Right lung (tissue), 5 donors: ENCODE measurements around the gene NID2. TPM values are rescaled to one million over a fixed set of nuclear protein-coding genes. Genes with fewer than 3 reads are reported as not detected.
A peak's percentile ranks its signal among the peaks of the same experiment; 100 is the strongest.

Experiments
- DNase-seq, 2 donors: peaks; one replicate each; pipeline ENCODE4 v3.0.0-alpha.2; 2013
- polyA plus RNA-seq, 5 donors: library from polyadenylated mRNA; unstranded; fragments of 120-200 nt; gene quantifications; one replicate each; pipeline versions ENCODE4 v1.2.1 to v1.2.3, GENCODE V29; 2013; ENCODE audit warnings: inconsistent platforms in 1 of 5, low replicate concordance in 1 of 5; ENCODE audit not compliant: insufficient read length in 5 of 5, insufficient read depth in 1 of 5

NID2 gene
- polyA plus RNA-seq, 5 donors, result 191 to 560 (median 234) TPM

- no peak for DNase-seq
These were observed 14.0 kb upstream of the NID2 start for GRCh38 chr14:52082903-52083302.

GRCh38 chr14:52081964-52082363, 13.1 kb upstream of the NID2 start:
- no peak for DNase-seq

- DNase-seq, result no peak
These were observed 12.2 kb upstream of the NID2 start for GRCh38 chr14:52080808-52081755.

- DNase-seq, result no peak
These were observed 11.4 kb upstream of the NID2 start for GRCh38 chr14:52080158-52080800.

- no peak for DNase-seq
These were observed 10.5 kb upstream of the NID2 start for GRCh38 chr14:52079239-52079959.

- no peak for DNase-seq
These were observed 9.9 kb upstream of the NID2 start for GRCh38 chr14:52078721-52079120.

- DNase-seq, result no peak
These were observed 9.3 kb upstream of the NID2 start for GRCh38 chr14:52078095-52078531.

- DNase-seq, result no peak
These were observed 8.6 kb upstream of the NID2 start for GRCh38 chr14:52077256-52077979.

GRCh38 chr14:52076334-52076733, 7.5 kb upstream of the NID2 start:
- DNase-seq, result peak in 1 of 2 donors; percentile 32

- DNase-seq, result no peak
These were observed 6.5 kb upstream of the NID2 start for GRCh38 chr14:52075371-52075770.

- DNase-seq, result no peak
These were observed 4.4 kb upstream of the NID2 start for GRCh38 chr14:52073251-52073650.

- DNase-seq, result no peak
These were observed 3.5 kb upstream of the NID2 start for GRCh38 chr14:52072266-52072780.

- DNase-seq, result peak in 1 of 2 donors; percentile 29
These were observed 2.8 kb upstream of the NID2 start for GRCh38 chr14:52071675-52072074.

GRCh38 chr14:52070051-52070431, 1.2 kb upstream of the NID2 start:
- DNase-seq, result no peak

GRCh38 chr14:52069307-52070050, 620 bp upstream of the NID2 start:
- no peak for DNase-seq

GRCh38 chr14:52067873-52068614, 815 bp downstream of the NID2 start:
- peak in 1 of 2 donors; percentile 41 for DNase-seq

- DNase-seq, result no peak
These were observed 4.7 kb downstream of the NID2 start for GRCh38 chr14:52064174-52064573.

- peak; percentile 59 to 70 for DNase-seq
These were observed 5.8 kb downstream of the NID2 start for GRCh38 chr14:52063052-52063462.

- DNase-seq, result no peak
These were observed 7.0 kb downstream of the NID2 start for GRCh38 chr14:52061890-52062289.

- DNase-seq, result no peak
These were observed 7.5 kb downstream of the NID2 start for GRCh38 chr14:52061390-52061789.
